Brain microvascular endothelial cell (primary cell): ENCODE measurements around the gene TECPR1.

Source experiments
- DNase-seq: peaks from one replicate; pipeline ENCODE4 v3.0.0-alpha.2; 2020
- H3K27ac ChIP-seq: fragments of 250-450 bp; sonication (Bioruptor Pico); 2 replicates; pipeline ENCODE4 v1.5.1; 2020; ENCODE audit warnings: mild to moderate bottlenecking, moderate library complexity
- H3K27me3 ChIP-seq: fragments of 250-450 bp; sonication (Bioruptor Pico); replicated peaks from 2 replicates; pipeline ENCODE4 v1.5.1; 2020; ENCODE audit warnings: mild to moderate bottlenecking
- H3K36me3 ChIP-seq: fragments of 250-450 bp; sonication (Bioruptor Pico); replicated peaks from 2 replicates; pipeline ENCODE4 v1.5.1; 2020; ENCODE audit warnings: mild to moderate bottlenecking
- H3K4me3 ChIP-seq: 2 replicates; pipeline ENCODE4 v1.5.1; 2011; ENCODE audit warnings: low read depth, mild to moderate bottlenecking, control low read depth, low read length, moderate library complexity
- CTCF ChIP-seq: IDR thresholded peaks from 2 replicates; pipeline ENCODE4 v1.5.1; 2011; ENCODE audit warnings: low read depth, mild to moderate bottlenecking, moderate library complexity, low read length, control low read depth, inconsistent platforms; ENCODE audit errors: missing control alignments
- in situ Hi-C: cut with HindIII; loops from 2 replicates; pipeline ENCODE4 v1.10.0; 2017; ENCODE audit warnings: low sequenced_read_pairs, low pct_ligation_motif_present

The TECPR1 gene

GRCh38 chr7:98230746-98231471 lies 21.1 kb downstream of the TECPR1 start:
- no peak for DNase-seq
- Histone ChIP-seq H3K27ac (no peak overlapping the region), H3K27me3 (no peaks in the 10 kb centered on the region), H3K4me3 (no peak overlapping the region), H3K36me3 (peaks cover 7% of the 10 kb centered on the region)
- in situ Hi-C loops, result no loop called here
- TF ChIP-seq CTCF, result no peak

GRCh38 chr7:98229991-98230745 lies 21.9 kb downstream of the TECPR1 start:
- TF ChIP-seq CTCF, result no peak
- no peak overlapping the region for H3K4me3 ChIP-seq
- in situ Hi-C loops, result no loop called here
- H3K27ac ChIP-seq, result no peak overlapping the region
- DNase-seq, result no peak
- H3K27me3 ChIP-seq, result no peaks in the 10 kb centered on the region
- H3K36me3 ChIP-seq, result peaks cover 7% of the 10 kb centered on the region

GRCh38 chr7:98229441-98229840 lies 22.6 kb downstream of the TECPR1 start:
- in situ Hi-C loops, result no loop called here
- DNase-seq, result no peak
- peaks cover 7% of the 10 kb centered on the region for H3K36me3 ChIP-seq
- H3K27me3 ChIP-seq, result no peaks in the 10 kb centered on the region
- no peak for TF ChIP-seq CTCF
- H3K27ac ChIP-seq, result no peak overlapping the region
- H3K4me3 ChIP-seq, result no peak overlapping the region

GRCh38 chr7:98228801-98229200 lies 23.2 kb downstream of the TECPR1 start:
- Histone ChIP-seq H3K27ac (no peak overlapping the region), H3K4me3 (no peak overlapping the region), H3K27me3 (no peaks in the 10 kb centered on the region), H3K36me3 (peaks cover 7% of the 10 kb centered on the region)
- DNase-seq, result no peak
- no peak for TF ChIP-seq CTCF
- in situ Hi-C loops, result no loop called here

- in situ Hi-C loops, result no loop called here
- no peak for TF ChIP-seq CTCF
- H3K36me3 ChIP-seq, result peaks cover 7% of the 10 kb centered on the region
These were observed 24.1 kb downstream of the TECPR1 start for GRCh38 chr7:98227939-98228338.

More at GRCh38 chr7:98227939-98228338, 24.1 kb downstream of the TECPR1 start:
- Histone ChIP-seq H3K4me3 (no peak overlapping the region), H3K27me3 (no peaks in the 10 kb centered on the region), H3K27ac (no peak overlapping the region)
- no peak for DNase-seq
